NCI-H526 (cell line): ENCODE results near the gene CAMSAP2.
"Not testable (repeated sequence)": the region's sequence is repeated elsewhere in the genome, so short reads cannot be mapped to it uniquely, and the experiment has no call there.

Experiments
- DNase-seq, 2 experiments: peaks; one replicate each; lab custom pipeline; 2025; lab: John Stamatoyannopoulos, UW

CAMSAP2 gene

GRCh38 chr1:200738949-200739651 lies 407 bp downstream of the CAMSAP2 start:
- DNase-seq = peak; percentile 22 to 73

GRCh38 chr1:200739702-200740570 lies 1.2 kb downstream of the CAMSAP2 start:
- DNase-seq = peak in 1 of 2 experiments; percentile 38

GRCh38 chr1:200740571-200741208 lies 2.0 kb downstream of the CAMSAP2 start:
- no peak for DNase-seq

GRCh38 chr1:200741551-200742207 lies 3.0 kb downstream of the CAMSAP2 start:
- peak; percentile 2 to 16 for DNase-seq

- DNase-seq = no peak
Observed at GRCh38 chr1:200744143-200744542, 5.5 kb downstream of the CAMSAP2 start.

GRCh38 chr1:200749090-200749489 lies 10.4 kb downstream of the CAMSAP2 start:
- DNase-seq = no peak

GRCh38 chr1:200750749-200751148 lies 12.1 kb downstream of the CAMSAP2 start:
- not testable (repeated sequence) for DNase-seq

- DNase-seq = no peak
Observed at GRCh38 chr1:200751717-200752116, 13.0 kb downstream of the CAMSAP2 start.

- DNase-seq = no peak
Observed at GRCh38 chr1:200753650-200754198, 15.0 kb downstream of the CAMSAP2 start.

GRCh38 chr1:200755456-200755855 lies 16.8 kb downstream of the CAMSAP2 start:
- DNase-seq = no peak

GRCh38 chr1:200762089-200762488 lies 23.4 kb downstream of the CAMSAP2 start:
- DNase-seq = no peak

GRCh38 chr1:200767321-200767720 lies 28.6 kb downstream of the CAMSAP2 start:
- DNase-seq = no peak

GRCh38 chr1:200771625-200772555 lies 33.2 kb downstream of the CAMSAP2 start:
- no peak for DNase-seq

GRCh38 chr1:200774311-200774710 lies 35.6 kb downstream of the CAMSAP2 start:
- no peak for DNase-seq

- no peak for DNase-seq
Observed at GRCh38 chr1:200774735-200775444, 36.2 kb downstream of the CAMSAP2 start.

- no peak for DNase-seq
Observed at GRCh38 chr1:200775850-200776249, 37.2 kb downstream of the CAMSAP2 start.

GRCh38 chr1:200776949-200777348 lies 38.3 kb downstream of the CAMSAP2 start:
- no peak for DNase-seq

GRCh38 chr1:200778766-200779165 lies 40.1 kb downstream of the CAMSAP2 start:
- no peak for DNase-seq

- no peak for DNase-seq
Observed at GRCh38 chr1:200779326-200779725, 40.6 kb downstream of the CAMSAP2 start.
